GM19372 (cell line): ENCODE measurements around the gene SLC6A12.
"Not testable (repeated sequence)": the region's sequence is repeated elsewhere in the genome, so short reads cannot be mapped to it uniquely, and the experiment has no call there.

Source experiments
- ATAC-seq: cut with Tn5 transposase; IDR thresholded peaks from one replicate; pipeline ENCODE4 v1.9.1; 2021; ENCODE audit warnings: mild to moderate bottlenecking, low read depth, moderate library complexity; ENCODE audit not compliant: unreplicated experiment

Gene SLC6A12

DNA sequence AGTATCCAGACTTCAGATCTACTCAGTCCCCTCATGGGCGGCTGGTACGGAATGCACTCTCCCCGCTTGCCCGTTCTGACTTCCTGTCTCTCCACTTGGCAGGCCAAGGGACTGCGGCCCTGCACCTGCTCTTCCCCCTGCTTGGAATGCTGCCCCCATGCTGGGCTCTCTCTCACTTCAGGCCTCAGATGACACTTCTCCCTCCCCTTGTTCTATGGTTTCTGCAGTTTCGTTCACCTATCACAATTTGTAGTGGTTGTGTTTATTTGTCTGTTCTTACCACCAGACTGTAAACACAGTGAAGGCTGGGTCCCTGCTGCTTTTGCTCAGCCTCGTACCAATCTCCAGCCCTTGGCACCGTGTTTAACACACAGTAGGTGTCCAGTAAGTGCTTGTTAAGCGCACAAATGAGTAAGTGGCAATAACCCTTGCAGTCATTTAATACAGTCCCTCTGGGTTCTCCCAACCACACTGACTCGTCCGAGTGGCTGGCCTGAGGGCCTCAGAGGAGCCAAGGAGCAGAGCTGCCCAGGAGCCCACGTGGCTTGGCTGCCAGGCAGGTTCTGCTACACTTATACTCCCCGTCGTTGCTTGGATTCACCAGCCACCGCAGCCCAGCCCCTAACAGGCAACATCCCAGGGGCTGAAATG, 11.8 kb downstream of the SLC6A12 start:
- no peak for ATAC-seq

DNA sequence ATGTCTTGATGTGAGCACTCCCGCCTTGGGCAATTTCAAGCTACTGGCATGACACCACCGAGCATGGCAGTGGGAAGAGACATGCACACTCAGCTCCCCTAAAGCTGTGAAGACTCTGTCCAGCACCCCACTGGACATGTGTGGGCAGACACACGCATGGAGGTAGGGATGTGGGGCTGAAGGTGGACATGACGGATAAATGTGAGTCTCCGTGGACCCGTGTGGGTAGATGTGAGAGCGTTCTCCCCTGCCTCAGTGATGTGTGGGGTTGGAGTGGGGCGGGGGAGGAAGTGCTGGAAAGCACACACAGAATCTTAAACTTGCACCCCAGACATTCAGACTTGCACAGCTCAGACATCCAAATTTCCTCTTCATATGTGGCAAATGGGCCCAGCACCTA, 12.6 kb downstream of the SLC6A12 start:
- ATAC-seq, result no peak

DNA sequence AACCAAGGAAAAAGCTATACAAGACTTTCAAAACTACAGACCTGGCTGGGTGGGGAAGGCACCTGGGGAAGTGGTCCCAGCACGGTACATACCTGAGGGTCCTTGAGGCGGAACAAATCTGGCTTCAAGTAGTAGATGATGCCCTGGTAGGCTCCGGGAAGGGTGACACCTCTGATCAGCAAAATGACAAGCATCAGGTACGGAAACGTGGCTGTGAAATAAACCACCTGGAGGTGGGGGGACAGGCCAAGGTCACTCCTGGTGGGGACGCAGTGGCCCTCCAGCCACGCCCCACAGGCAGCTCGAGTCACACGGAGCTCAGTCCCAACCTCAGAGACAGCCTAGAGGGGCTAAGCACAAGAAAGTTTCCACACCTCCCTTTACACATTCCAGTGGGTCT, 15.3 kb downstream of the SLC6A12 start:
- ATAC-seq, result no peak

DNA sequence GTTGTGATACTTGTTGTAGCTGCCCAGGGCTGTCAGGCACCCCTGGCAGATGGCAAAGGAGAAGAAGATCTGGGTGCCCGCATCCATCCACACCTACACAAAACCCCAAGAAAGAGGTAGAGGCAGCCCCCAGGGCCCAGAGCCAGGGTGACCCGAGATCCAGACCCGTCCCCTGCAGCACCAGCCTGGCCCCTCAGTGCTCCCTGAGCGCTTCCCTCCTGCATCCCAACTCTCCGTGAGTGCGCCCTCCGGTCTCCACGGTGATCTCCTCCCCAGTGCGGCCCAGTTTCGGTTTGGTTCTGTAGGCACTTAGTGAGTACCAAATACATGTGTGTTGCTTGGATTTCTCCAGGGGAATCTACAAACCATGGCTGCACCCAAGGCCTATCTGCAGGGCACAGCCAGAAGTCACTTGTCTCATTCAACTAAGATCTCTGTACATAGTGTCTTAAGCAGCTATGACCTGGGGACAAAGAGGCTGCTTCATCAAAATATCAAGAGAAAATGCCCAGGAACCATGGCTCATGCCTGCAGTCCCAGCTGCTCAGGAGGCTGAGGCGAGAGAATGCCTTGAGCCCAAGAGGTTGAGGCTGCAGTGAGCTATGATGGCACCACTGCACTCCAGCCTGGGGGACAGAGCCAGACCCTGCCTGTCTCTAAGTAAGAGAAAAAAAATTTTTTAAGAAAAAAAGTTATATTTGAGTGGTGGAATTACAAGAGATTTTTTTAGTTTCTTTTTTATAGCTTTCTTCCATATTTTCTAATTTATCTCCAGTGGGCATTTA, 15.9 kb downstream of the SLC6A12 start:
- no peak for ATAC-seq

DNA sequence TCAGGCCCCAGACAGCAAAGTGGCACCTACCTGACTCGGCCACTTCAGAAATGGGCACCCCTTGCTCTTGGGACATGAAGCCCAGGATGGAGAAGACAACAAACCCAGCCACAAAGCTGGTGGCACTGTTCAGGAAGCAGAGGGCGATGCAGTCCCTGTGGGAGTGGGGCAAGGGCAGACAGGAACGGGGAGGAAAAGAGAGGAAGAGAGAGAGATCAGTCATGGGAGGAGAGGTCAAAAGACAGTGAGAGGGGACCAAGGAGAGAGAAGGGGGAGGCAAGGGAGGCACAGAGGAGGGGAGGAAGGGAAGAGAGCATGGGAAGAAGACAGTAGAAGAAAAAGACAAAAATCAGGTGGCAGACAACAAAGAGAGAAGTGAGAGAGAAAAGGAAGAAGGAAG, 16.6 kb downstream of the SLC6A12 start:
- ATAC-seq, result no peak

DNA sequence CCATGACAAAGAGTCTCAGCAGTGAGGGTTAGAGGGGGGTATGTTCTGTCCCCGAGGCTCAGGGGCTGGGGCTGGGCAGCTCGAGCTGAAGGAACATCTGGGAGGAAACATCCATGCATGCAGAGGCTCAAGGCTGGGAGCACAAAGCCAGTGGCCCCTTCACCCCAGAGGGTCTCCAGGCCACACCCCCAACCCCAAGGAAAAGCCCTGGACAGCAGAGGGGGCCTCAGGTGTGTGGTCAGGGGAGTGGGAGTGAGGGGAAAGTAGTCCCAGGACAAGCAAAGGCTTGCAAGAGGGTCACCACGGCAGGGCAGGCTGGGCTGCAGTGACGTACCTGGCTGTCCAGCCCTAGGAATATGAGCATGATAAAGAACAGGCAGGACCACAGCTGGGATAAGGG, 17.5 kb downstream of the SLC6A12 start:
- no peak for ATAC-seq

DNA sequence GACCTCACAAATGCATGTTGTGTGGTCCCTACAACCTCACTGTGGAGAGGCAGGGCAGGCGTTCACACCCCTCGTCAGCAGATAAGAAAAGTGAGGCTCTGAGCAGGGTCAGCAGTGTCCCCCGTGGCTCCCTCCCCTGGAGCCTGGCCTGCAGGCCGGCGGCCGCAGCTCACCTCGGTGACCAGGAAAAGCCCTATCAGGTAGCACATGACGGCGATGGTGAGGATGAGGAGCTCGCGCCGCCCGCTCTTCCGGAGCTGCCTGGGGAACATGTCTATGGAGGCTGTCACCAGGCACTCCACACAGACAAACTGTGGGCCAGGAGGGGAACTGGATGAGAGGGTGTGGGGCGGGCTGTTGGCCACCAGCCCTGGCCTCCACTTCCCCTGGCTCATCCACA, 18.0 kb downstream of the SLC6A12 start:
- ATAC-seq, result no peak

DNA sequence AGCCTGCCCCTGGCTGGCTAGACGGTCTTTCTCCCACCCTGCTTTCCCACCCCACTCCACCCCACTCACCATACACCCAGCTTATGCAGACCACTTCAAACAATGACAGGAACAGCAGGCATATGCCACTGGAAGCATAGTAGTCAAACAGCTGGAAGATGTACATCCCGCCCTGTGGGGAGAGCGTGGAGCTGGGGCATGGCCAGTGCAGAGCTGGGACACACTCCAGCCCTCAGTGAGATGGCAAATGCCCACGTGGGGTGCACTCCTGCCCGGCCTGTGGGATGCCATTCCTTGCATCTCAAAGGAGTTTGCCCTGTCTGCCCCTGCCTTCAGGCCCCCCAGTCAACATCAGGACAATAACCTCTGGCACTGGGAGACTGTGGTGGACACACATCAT, 18.8 kb downstream of the SLC6A12 start:
- no peak for ATAC-seq

DNA sequence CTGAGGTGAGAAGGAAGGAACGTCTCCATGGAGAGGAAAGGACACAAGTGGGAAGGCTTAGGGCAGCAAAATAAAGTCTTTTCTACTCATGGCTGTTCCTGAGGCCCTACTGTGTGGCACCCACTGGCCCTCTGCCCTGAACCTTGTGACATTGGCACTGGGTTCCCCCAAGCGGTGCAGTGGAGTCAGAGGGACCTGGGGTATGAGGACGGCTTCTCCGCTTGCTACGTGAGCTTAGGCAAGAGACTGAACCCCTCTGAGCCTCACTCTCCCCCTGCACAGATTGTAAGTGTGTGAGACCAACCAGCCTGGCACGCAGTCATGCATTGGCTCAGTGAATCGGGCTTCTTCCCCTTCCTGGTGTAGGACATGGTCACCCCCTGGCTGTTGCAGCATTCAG, 19.7 kb downstream of the SLC6A12 start:
- ATAC-seq, result no peak

DNA sequence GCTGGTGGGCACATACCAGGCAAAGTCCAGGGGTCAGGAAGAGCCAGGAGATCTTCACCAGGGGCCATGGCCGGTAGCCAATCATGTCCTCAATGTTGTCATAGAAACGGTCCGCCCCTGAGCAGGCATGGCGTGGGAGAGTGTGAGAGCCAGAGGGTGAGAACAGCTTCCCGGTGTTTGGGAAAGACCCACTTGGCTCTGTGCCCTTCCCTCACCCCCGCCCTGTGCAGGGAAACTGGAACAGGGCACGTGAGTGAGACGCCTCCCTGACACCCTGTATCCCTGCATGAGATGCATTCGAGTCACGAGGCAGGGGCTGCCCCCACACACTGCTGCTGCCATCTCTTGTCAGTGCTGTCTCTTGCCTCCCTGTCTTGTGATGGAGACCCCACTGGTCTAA, 20.7 kb downstream of the SLC6A12 start:
- ATAC-seq, result no peak

DNA sequence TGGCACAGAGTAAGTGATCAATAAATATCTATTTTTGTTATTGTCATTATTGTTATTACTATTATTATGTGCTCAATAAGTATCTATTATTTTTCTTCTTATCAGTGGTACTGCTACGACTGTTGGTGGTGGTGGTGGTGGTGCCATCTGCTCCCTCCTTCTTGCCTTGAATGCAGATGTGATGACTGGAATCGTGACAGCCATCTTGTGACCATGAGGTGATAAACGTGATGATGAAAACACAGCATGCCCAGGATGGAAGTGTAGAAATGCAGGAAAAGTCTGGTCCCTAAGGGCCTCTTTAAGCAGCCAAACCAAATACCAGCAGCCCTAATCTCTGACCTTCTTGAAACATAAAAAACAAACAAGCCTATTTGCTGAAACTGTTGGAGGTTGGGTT, 22.4 kb downstream of the SLC6A12 start:
- ATAC-seq, result no peak

DNA sequence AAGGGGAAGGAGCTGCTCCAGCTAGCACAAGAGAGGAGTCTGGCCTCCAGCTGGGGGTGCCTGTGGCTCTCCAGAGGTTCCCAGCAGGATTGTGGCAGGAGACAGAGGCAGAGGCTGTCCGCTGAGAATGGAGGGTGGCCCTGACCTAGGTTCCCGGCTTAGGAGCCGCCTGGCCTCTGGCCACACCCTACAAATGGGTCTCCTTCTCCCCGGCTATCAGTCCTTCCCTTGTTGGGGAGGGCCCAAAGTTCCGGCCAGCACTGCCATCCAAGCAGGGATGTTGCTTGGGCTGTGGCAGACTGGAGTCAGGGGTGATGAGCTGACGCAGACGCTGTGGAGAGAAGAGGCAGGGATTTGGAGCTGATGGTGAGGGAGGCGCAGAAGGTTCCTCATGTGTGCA, 23.1 kb downstream of the SLC6A12 start:
- ATAC-seq, result no peak

DNA sequence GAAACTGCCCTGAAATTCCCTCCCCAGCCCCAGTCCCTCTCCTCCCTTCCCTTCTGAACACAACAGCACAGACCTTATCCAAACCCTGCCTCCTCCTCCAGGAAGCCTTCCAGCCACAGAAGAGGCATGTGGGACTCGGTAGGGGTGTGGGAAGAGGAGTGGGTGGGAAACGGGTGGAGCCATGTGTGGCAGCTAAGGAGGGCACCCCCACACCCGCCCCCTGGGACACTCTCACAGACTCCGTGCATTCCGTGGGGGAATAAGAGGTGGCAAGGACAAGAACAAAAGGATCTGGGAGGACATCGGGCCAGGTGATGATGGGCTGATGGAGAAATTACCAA, 24.4 kb downstream of the SLC6A12 start:
- ATAC-seq, result no peak

DNA sequence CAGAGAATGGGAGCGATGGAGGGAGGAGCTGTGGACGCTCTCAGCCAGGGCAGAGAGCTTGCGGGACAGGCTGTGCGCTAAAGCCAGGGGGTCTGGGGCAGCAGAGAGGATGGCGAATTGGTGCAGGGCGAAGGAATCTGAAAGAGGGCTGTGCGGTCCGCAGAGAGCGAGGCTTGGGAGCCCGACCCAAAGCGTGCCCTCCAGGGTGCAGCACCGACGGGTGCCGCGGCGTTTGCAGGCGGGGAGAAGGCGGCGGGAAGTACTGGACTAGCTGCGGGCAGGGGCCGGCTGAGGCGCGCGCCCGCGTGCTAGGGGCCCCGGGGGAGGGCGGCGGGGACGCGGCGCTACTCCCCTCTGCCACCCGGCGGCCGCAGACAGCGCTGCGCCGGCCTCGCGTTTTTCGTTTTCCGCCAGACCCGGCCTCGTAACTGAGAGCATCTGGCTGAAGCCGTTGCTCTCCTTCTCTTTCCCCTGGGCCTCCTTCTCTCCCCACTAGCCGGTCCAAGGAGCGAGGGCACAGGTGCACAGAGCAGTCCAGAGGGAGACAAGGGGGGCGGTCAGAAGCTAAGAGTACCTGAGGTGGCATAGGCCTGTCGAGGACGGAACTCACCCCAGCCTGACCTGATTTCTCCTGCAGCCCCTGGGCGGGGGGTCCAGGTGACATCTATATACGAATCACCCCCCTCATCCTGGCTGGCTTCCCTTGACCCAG, 24.9 kb downstream of the SLC6A12 start:
- ATAC-seq, result no peak

DNA sequence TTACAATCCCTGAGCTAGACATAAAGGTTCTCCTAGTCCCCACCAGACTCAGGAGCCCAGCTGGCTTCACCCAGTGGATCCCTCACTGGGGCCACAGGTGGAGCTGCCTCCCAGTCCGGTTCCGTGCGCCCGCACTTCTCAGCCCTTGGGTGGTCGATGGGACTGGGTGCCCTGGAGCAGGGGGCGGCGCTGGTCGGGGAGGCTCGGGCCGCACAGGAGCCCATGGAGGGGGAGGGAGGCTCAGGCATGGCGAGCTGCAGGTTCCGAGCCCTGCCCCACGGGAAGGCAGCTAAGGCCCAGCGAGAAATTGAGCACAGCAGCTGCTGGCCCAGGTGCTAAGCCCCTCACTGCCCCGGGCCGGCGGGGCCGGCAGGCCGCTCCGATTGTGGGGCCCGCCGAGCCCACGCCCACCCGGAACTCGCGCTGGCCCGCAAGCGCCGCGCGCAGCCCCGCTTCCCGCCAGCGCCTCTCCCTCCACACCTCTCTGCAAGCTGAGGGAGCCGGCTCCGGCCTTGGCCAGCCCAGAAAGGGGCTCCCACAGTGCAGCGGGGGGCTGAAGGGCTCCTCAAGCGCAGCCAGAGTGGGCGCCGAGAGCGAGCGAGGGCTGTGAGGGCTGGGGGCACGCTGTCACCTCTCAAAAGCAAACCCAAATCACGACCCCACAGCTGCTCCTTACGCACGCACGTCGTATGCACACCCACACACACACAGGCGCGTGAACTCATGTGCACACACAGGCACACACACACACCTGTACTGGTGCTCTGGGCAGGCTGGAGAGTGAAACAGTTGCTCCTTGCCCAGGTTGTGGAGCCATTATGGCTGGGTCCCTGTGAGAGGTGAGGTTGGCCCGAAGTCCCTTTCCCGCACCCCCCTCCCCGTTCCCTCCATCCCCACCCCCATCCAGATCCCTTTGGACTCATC, 25.7 kb downstream of the SLC6A12 start:
- ATAC-seq, result not testable (repeated sequence)

DNA sequence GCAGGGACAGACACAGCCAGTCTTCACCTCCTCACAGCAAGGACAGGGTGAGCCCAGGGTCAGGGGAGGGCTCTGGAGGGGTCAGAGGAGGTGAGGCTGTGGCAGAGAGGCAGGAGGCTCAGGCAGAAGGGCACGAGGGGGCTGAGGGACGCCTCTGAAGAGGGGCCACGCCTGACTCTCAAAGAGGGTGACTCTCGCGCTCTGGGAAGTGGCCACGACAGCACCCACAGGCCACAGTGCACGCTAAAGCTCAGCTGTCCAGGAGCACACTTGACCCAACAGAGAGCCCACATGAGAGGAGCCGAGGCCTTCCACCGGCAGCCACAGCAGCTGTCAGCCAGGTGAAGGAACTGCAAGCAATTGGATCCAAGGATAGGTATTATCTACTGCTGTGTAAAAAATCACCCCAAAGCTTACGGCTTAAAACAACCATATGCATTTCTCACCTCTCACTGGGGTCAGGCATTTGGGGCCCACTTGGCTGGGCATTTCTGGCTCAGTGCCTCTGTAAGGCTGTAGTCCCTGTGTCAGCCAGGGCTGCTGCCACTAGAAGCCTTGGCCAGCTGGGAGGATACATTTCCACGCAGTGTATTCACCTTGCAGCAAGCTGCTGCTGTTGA, 27.8 kb downstream of the SLC6A12 start:
- no peak for ATAC-seq

DNA sequence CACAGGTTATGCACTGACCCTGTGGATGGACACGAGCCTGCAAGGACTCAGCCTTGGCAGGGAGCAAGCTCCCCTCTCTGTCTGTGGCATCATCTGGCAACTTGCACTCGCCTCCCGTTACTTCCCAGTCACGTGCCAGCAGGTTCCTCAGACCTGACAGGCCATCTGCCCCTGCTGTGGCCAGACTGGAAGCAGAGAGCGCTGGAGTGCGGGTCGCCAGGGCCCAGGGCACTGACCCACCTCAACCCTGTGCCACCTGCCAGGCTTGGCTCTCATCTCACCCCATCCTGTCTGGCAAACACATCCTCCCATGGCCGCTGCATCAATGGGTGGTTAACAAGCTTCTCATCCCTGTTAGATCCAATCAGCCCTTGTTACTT, 28.4 kb downstream of the SLC6A12 start:
- ATAC-seq, result no peak

DNA sequence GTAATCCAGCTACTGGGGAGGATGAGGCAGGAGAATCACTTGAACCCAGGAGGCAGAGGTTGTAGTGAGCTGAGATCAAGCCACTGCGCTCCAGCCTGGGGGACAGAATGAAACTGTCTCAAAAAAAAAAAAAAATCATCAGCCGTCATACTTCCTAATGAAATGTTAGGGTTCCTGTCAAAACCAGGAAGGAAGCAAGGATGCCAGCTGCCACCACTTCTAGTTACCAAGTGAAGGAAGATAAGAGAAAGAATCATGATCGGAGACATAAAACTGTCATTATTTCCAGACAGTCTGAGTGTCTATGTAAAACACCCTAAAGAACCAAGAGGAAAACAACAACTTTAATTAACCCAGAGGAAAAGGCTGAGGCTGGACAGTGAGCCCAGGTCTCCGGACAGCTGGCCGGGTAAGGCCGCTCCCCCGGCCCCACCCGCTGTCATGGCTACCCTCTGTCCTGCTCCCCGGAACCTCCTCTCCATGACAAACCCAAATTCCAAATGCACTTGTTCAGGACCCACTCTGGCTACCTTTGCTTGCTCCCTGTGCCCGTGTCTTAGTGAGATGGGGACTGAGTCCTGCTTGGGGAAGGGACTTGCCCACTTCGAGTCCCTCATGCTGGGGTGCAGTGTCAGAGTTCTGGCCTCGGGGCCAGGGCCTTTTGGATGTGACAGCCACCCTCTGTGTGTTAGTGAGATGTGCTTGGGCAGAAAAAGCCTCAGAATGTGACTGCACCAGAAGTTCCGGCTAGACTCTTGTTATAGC, 29.0 kb downstream of the SLC6A12 start:
- no peak for ATAC-seq

DNA sequence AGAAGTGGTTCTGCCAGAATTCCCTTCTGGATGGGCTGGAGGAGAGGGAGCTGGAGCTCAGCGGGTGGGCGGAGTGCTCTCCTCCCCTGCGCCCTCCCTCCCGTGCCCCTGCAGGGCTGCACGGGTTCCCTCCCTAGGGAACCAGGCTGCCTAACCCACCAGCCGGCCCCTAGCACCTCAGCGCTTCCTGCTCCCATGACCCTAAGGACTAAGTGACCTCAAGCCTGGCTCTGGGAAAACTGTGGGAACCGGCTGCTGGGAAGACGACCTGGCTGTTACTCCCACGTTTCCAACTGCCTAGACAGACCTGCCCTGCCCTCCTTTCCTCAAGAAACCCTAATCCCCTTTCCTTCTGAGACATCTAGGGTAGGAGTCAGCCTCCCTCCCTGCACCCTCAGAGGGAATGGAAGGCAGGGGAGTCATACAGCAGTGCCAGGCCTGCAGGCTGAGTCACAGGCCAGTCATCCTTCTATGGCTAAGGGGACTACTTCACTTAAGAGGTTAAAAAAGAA, 31.5 kb downstream of the SLC6A12 start:
- ATAC-seq, result no peak
